GM10266 (cell line): Measurements from ENCODE around the gene IARS2.

Experiments
- DNase-seq: peaks from one replicate; pipeline ENCODE4 v3.0.0; 2012; ENCODE audit errors: extremely low spot score
- CTCF ChIP-seq: IDR thresholded peaks from 2 replicates; pipeline ENCODE4 v1.5.1; 2012; ENCODE audit warnings: mild to moderate bottlenecking, low read depth; ENCODE audit not compliant: control insufficient read depth, insufficient read depth; ENCODE audit errors: missing control alignments

The IARS2 gene

GRCh38 chr1:220189750-220190347 lies 95.9 kb downstream of the IARS2 start:
- peak; percentile 32 for TF ChIP-seq CTCF

GRCh38 chr1:220195701-220196100 lies 101.8 kb downstream of the IARS2 start:
- DNase-seq: no peak
- TF ChIP-seq CTCF: no peak

More at GRCh38 chr1:220189750-220190347, 95.9 kb downstream of the IARS2 start:
- DNase-seq: peak; percentile 16
